Measurements from ENCODE around the gene TTC6.

The TTC6 gene

DNA sequence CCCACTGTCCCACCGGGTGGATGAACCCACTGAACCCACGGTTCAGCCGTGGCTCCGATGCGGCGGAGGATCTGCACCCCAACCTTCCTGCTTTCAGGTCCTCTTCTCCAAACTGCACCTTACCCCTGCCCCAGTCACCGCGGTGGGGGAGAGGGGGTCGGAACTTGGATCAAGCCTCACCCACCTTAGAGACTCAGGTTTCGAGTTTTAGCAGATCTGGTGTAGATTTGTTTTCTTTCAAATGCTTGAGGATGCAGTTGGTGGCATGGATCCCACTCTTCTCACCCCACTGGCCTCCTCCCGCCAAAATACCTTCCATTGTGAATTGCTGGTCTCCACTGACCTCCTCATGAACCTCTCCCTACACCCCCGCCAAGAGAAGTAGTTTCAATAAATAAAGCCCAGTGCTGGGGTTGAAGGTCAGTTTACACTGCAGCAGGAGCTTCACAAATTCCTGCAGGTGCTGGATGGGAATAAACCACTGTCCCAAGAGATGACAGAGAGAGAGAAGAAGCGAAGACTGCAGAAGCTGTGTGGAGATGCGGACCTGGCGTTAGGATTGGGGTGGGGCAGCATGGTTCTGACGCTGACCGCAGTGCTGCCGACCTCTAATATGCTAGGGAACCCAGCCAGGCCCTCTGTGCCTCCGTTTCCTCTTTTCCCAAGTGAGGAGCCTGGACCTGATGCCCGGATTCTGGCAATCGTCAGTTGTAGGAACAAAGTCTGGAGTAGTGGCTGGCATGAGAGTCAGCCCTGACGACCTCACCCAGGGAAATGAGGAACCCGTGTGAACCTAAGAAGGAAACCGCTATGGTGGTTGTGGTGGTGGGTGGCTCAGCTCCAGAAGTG lies 7.4 kb downstream of the TTC6 start:
- Histone ChIP-seq H3K36me3 (ENCODE audit: insufficient read depth, low read length) (no peaks in the 10 kb centered on the region), H3K9me3 (replicated peaks; ENCODE audit: low read length) (peaks cover under 1% of the 10 kb centered on the region), H3K4me1 (ENCODE audit: control insufficient read depth, insufficient read depth, low read length) (peaks cover 3% of the 10 kb centered on the region), H3K4me2 (ENCODE audit: low read length) (no peak overlapping the region), H3K27me3 (ENCODE audit: control insufficient read depth, insufficient read depth, low read length) (peaks cover 99% of the 10 kb centered on the region), H3K9ac (ENCODE audit: low read depth, low read length) (no peak overlapping the region), H3K4me3 (ENCODE audit: low read length) (no peak overlapping the region)

DNA sequence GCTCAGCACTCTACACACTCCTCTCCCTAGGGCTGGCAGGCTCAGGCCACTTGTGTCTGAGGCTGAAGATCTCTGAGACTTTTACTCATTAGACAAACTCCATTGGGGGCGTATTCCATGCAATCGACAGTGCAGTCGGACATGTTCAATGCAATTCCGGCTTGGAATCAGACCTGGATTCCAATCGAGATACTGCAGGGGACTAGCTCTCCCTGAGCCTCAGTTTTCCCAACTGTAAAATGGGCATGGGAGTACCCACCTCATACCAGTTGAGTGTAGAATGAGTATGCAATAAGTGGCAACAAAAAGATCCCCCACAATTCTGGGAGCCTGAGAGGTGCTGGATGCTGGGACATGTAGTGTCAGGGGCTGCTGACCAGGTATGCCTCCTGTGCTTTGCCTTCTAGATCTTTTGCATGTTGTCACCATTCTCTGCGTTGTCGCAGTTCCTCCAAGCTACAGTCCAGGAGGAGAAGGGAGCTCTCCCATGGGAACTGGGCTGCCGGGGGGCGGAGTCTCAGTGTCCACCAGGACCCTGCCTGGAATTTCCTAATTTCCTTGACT lies 8.3 kb downstream of the TTC6 start:
- Histone ChIP-seq H3K36me3 (ENCODE audit: insufficient read depth, low read length) (no peaks in the 10 kb centered on the region), H3K4me2 (ENCODE audit: low read length) (no peak overlapping the region), H3K9me3 (replicated peaks; ENCODE audit: low read length) (no peaks in the 10 kb centered on the region), H3K9ac (ENCODE audit: low read depth, low read length) (no peak overlapping the region), H3K4me3 (ENCODE audit: low read length) (no peak overlapping the region), H3K27me3 (ENCODE audit: control insufficient read depth, insufficient read depth, low read length) (peaks cover 99% of the 10 kb centered on the region), H3K4me1 (ENCODE audit: control insufficient read depth, insufficient read depth, low read length) (no peaks in the 10 kb centered on the region)

DNA sequence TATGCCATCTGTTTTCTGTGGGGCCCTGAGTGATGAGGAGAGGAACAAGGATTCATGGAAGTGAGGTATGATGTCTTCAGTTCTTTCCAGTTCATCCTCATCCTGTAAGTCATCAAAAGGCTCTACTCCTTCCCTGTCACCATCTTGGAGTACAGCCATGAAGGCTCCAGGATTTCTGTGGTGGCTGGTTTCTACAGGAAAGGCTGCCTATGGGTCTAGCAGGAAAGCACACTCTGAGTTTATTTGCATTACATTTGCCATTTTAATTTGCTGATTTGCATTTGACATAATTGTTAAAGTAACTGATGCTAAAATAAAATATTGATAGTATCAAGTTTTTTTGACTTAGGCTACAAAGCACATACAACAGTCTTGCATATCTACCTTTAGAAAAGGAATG lies 11.2 kb downstream of the TTC6 start:
- Histone ChIP-seq H3K27me3 (ENCODE audit: control insufficient read depth, insufficient read depth, low read length) (peaks cover 99% of the 10 kb centered on the region), H3K4me2 (ENCODE audit: low read length) (no peak overlapping the region), H3K4me1 (ENCODE audit: control insufficient read depth, insufficient read depth, low read length) (no peaks in the 10 kb centered on the region), H3K9me3 (replicated peaks; ENCODE audit: low read length) (no peaks in the 10 kb centered on the region), H3K36me3 (ENCODE audit: insufficient read depth, low read length) (no peaks in the 10 kb centered on the region), H3K9ac (ENCODE audit: low read depth, low read length) (no peak overlapping the region), H3K4me3 (ENCODE audit: low read length) (no peak overlapping the region)

DNA sequence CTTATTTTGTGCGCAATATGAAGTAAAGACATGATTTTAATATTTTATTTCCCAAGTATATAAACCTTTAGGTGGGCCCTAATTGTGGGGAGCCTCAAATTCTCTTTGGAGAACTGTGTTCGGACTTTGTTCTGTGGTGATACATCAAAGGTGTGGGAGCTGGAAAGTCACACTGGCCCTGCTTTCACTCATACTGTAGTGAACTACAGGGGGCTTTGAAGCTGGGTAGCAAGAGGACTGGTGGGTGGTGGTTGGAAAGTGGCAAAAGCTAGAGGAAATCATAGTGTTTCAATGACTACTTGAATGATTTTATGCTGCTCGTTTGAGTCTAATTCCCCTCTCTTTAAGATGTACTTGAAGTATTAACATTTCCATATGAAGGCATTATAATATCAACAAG lies 13.2 kb downstream of the TTC6 start:
- Histone ChIP-seq H3K9ac (ENCODE audit: low read depth, low read length) (no peak overlapping the region), H3K36me3 (ENCODE audit: insufficient read depth, low read length) (no peaks in the 10 kb centered on the region), H3K4me3 (ENCODE audit: low read length) (no peak overlapping the region), H3K4me2 (ENCODE audit: low read length) (no peak overlapping the region), H3K27me3 (ENCODE audit: control insufficient read depth, insufficient read depth, low read length) (peaks cover 92% of the 10 kb centered on the region), H3K4me1 (ENCODE audit: control insufficient read depth, insufficient read depth, low read length) (no peaks in the 10 kb centered on the region), H3K9me3 (replicated peaks; ENCODE audit: low read length) (no peaks in the 10 kb centered on the region)

DNA sequence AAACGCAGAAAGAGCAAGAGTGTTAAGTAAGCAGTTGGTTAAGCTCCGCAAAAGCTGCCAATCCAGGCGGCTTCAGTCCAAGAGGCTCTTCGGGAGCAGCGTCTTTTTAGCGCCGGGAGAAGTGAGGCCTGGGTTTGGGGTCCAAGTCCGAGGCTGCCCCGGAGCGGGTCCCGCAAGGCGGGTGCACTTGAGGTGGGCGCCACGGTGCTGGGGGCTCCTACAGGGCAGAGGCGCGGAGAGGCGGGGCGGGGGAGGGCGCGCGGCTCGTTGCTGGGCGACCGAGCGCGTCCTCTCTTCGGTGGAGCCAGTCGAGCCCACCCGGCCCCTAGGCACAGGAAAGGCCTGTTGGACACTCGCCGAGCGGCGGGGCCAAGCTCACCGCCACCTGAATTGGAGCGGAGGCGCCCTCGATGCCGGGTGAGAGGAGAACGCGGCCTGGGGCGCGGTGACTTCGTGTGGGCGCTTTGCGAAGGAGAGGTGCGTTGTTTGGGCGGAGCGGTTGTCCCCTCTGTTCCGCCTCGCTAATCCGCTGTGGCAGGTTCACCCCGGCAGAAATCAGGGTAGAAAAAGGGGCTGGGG lies 15.6 kb downstream of the TTC6 start:
- Histone ChIP-seq H3K9me3 (replicated peaks; ENCODE audit: low read length) (peaks cover 12% of the 10 kb centered on the region), H3K27me3 (ENCODE audit: control insufficient read depth, insufficient read depth, low read length) (peaks cover 69% of the 10 kb centered on the region), H3K4me3 (ENCODE audit: low read length) (no peak overlapping the region), H3K4me2 (ENCODE audit: low read length) (peak overlapping the region; percentile 37), H3K36me3 (ENCODE audit: insufficient read depth, low read length) (no peaks in the 10 kb centered on the region), H3K9ac (ENCODE audit: low read depth, low read length) (no peak overlapping the region), H3K4me1 (ENCODE audit: control insufficient read depth, insufficient read depth, low read length) (no peaks in the 10 kb centered on the region)

DNA sequence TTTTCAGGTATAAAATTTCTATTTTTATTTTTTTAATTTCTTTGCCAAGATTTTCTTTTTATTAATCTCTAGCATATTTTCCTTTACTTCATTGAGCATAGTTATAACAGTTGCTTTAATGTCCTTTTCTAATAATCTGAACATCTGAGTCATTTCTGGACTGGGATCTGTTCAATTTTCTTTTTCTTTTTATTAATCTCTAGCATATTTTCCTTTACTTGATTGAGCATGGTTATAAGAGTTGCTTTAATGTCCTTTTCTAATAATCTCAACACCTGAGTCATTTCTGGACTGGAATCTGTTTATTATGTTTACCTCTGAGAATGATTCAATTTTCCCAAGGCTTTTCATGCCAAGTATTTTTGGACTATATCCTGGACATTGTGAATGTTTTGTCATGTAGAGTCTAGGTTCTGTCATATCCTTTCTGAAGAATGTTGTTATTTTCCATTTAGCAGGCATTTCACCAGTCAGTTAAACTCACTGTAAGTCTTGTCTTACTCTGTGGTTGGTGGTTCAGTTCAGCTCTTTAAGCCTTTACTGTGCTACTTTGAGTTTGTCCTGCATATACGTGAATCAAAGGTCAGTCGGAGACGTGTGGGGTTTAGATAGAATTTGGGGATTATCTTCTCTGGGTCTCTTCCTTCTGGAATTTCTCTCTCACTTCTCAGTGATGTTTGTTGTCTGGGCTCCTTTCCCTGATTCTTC lies 20.3 kb downstream of the TTC6 start:
- H3K4me3 ChIP-seq (ENCODE audit: low read length): no peak overlapping the region
- H3K9me3 ChIP-seq (replicated peaks; ENCODE audit: low read length): peaks cover 14% of the 10 kb centered on the region
- peaks cover 22% of the 10 kb centered on the region for H3K27me3 ChIP-seq (ENCODE audit: control insufficient read depth, insufficient read depth, low read length)
- H3K4me1 ChIP-seq (ENCODE audit: control insufficient read depth, insufficient read depth, low read length): no peaks in the 10 kb centered on the region
- H3K4me2 ChIP-seq (ENCODE audit: low read length): no peak overlapping the region
- H3K9ac ChIP-seq (ENCODE audit: low read depth, low read length): no peak overlapping the region
- no peaks in the 10 kb centered on the region for H3K36me3 ChIP-seq (ENCODE audit: insufficient read depth, low read length)

DNA sequence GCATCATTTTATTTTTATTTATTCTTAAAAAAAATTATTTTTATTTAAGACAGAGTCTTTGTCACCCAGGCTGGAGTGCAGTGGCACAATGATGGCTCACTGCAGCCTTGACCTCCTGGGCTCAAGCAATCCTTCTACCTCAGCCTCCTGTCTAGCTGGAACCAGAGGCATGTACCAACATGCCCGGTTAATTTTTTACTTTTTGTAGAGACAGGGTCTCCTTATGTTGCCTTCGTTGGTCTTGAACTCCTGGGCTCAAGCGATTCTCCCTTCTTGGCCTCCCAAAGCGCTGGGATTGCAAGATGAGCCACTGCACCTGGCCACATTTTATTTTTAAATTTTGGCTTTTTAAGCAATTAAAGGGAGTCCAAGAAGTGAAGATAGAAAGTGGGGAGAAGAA lies 21.4 kb downstream of the TTC6 start:
- H3K9me3 ChIP-seq (replicated peaks; ENCODE audit: low read length): peaks cover 14% of the 10 kb centered on the region
- H3K4me2 ChIP-seq (ENCODE audit: low read length): no peak overlapping the region
- H3K27me3 ChIP-seq (ENCODE audit: control insufficient read depth, insufficient read depth, low read length): peaks cover 11% of the 10 kb centered on the region
- no peaks in the 10 kb centered on the region for H3K4me1 ChIP-seq (ENCODE audit: control insufficient read depth, insufficient read depth, low read length)
- no peak overlapping the region for H3K4me3 ChIP-seq (ENCODE audit: low read length)
- no peak overlapping the region for H3K9ac ChIP-seq (ENCODE audit: low read depth, low read length)
- H3K36me3 ChIP-seq (ENCODE audit: insufficient read depth, low read length): no peaks in the 10 kb centered on the region

DNA sequence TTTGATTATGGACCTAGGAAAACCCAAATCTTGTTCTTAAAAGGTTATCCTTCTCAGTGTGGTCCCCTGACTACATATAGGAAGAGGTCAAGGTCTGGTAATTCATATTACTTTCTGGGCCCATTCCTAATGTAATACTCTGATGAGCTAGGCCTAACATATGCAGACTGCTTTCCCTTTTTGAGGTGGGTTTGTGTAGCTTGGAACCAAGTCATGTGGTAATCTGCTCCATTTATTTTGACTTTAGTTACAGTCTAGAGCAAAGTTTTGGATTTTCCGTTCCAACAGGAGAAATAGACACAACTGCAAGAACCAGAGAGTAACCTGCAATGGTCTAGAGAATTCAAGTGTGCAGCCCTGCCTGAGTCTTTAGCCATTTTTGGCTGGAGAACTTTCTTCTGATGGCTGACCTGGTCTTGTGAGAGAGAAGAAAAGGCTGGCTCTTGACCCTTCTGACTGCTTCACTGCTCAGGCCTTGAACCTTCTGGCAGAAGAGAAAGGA lies 22.5 kb downstream of the TTC6 start:
- peaks cover 14% of the 10 kb centered on the region for H3K9me3 ChIP-seq (replicated peaks; ENCODE audit: low read length)
- peaks cover 9% of the 10 kb centered on the region for H3K4me1 ChIP-seq (ENCODE audit: control insufficient read depth, insufficient read depth, low read length)
- H3K36me3 ChIP-seq (ENCODE audit: insufficient read depth, low read length): no peaks in the 10 kb centered on the region
- no peak overlapping the region for H3K4me2 ChIP-seq (ENCODE audit: low read length)
- H3K27me3 ChIP-seq (ENCODE audit: control insufficient read depth, insufficient read depth, low read length): peaks cover 1% of the 10 kb centered on the region
- no peak overlapping the region for H3K9ac ChIP-seq (ENCODE audit: low read depth, low read length)
- H3K4me3 ChIP-seq (ENCODE audit: low read length): no peak overlapping the region

DNA sequence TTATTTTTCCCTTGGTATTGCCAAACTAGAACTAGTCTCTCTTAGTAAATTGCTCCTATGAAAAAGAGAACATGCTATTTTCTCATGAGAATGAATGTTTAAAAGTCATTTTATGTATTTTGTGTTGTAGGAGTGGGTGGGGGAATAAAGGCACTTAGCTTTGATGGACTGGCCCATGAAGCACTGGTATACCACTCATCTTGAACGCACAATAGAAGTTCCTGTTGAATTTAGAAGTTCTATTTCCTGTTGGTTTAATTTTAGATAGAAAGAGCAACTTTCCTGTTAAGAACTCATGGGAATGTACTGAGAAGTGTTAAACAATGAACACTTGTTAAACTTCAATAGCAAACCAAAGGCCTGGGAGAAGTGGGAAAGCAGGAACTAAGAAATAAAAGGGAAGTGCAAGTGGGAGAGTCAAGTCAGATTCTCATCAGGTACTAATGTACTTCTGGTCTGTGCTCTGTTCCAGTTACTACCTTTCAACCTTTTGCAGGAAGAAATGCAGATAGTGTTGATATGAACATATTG lies 23.1 kb downstream of the TTC6 start:
- Histone ChIP-seq H3K4me3 (ENCODE audit: low read length) (no peak overlapping the region), H3K27me3 (ENCODE audit: control insufficient read depth, insufficient read depth, low read length) (no peaks in the 10 kb centered on the region), H3K9me3 (replicated peaks; ENCODE audit: low read length) (peaks cover 14% of the 10 kb centered on the region), H3K4me1 (ENCODE audit: control insufficient read depth, insufficient read depth, low read length) (peaks cover 16% of the 10 kb centered on the region), H3K36me3 (ENCODE audit: insufficient read depth, low read length) (no peaks in the 10 kb centered on the region), H3K4me2 (ENCODE audit: low read length) (no peak overlapping the region), H3K9ac (ENCODE audit: low read depth, low read length) (no peak overlapping the region)

DNA sequence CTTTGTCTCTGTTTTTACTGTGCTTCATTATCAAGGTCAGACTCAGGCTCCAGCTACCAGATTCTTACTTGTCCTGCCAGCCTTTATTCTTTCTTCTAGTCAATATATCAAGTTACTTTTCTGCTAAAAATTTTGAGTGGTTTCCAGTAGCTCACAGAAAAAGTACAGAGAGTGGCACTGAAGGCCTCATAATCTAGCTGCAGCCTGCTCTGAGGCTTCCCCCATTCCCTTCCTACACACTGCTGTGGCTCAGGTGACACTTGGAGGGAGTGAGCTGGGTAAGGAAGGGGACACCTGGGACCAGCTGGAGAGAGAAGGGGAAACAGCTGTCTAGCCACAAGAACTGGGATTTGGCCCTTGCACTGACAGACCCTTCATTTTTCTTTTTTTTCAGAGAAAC lies 25.4 kb downstream of the TTC6 start:
- Histone ChIP-seq H3K36me3 (ENCODE audit: insufficient read depth, low read length) (no peaks in the 10 kb centered on the region), H3K4me1 (ENCODE audit: control insufficient read depth, insufficient read depth, low read length) (peaks cover 20% of the 10 kb centered on the region), H3K9me3 (replicated peaks; ENCODE audit: low read length) (peaks cover 4% of the 10 kb centered on the region), H3K4me3 (ENCODE audit: low read length) (no peak overlapping the region), H3K4me2 (ENCODE audit: low read length) (no peak overlapping the region), H3K27me3 (ENCODE audit: control insufficient read depth, insufficient read depth, low read length) (no peaks in the 10 kb centered on the region), H3K9ac (ENCODE audit: low read depth, low read length) (no peak overlapping the region)

DNA sequence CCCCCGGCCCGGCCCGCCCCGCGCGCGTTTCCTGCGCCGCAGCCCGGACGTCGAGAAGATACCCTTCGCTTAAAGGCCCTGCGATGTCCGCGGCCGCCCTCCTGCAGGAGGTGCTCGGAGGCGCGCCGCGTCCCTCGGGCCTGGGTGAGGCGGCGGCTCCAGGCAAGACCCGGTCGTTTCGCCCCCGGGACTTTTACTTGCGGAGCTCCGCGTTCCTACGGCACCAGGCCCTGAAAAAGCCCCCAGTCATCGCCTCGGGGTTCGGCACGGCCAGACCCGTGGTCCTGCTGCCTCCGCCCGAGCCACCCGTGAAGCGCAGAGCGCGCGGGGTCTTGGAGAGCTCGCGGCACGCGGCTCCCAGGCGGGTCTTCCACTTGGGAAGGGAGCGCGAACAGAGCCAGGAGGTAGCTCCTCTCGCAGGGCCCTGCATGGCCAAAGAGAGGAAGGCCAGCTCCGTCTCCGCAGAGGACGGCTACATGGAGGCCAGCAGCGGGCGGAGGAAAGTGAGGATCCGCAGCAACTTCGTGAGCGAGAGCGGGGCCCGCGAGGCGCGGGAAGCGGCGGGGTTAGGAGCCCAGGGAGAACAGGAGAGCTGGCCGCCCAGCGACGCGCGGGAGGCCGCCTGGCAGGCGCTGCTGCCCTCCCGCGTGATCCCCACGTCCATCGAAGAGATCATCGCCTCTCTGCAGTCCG lies 26.9 kb downstream of the TTC6 start:
- H3K36me3 ChIP-seq (ENCODE audit: insufficient read depth, low read length): no peaks in the 10 kb centered on the region
- no peaks in the 10 kb centered on the region for H3K27me3 ChIP-seq (ENCODE audit: control insufficient read depth, insufficient read depth, low read length)
- peak overlapping the region; percentile 78 for H3K4me2 ChIP-seq (ENCODE audit: low read length)
- H3K4me3 ChIP-seq (ENCODE audit: low read length): peak overlapping the region; percentile 49
- H3K9ac ChIP-seq (ENCODE audit: low read depth, low read length): peak overlapping the region; percentile 19
- H3K9me3 ChIP-seq (replicated peaks; ENCODE audit: low read length): no peaks in the 10 kb centered on the region
- peaks cover 20% of the 10 kb centered on the region for H3K4me1 ChIP-seq (ENCODE audit: control insufficient read depth, insufficient read depth, low read length)

Data from skeletal muscle satellite cell (primary cell).